HG03196 (cell line): ENCODE results near the gene EXOC6B.

Experiments used
- ATAC-seq: cut with Tn5 transposase; IDR thresholded peaks from one replicate; pipeline ENCODE4 v1.9.1; 2021; ENCODE audit not compliant: unreplicated experiment

Gene EXOC6B

DNA sequence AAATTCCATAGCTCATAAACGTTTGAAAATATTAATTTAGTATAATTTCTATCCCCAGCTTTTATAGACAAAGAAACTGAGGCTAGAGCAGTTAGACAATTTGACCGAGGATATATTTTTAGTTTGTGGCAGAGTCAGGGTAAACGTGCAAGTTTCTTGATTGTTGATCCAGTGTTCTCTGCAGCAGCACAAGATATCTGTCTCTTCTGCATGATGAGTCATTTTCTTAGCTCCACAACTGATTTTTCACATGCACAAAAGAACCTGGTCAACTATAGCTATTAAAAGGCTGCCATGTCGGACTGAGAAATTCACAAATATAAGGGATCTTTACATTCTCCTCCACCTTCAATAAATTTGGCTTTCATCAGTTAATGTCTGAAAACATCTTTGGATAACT lies 534.8 kb downstream of the EXOC6B start:
- no peak for ATAC-seq

DNA sequence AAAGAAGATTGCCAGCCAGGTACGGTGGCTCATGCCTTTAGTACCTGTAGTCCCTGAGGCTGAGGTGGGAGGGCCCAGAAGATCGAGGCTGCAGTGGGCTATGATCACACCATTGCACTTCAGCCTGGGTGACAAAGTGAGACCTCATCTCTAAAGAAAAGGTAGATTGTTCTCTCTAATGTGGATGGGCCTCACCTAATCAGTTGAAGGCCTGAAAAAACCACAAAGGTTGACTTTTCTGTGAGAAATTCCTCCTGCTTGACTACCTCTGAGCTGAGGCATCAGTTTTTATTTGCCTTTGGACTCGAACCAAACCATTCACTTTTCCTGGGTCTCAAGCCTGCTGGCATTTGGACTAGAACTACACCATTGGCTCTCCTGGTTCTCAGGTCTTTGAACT lies 536.1 kb downstream of the EXOC6B start:
- ATAC-seq: no peak

DNA sequence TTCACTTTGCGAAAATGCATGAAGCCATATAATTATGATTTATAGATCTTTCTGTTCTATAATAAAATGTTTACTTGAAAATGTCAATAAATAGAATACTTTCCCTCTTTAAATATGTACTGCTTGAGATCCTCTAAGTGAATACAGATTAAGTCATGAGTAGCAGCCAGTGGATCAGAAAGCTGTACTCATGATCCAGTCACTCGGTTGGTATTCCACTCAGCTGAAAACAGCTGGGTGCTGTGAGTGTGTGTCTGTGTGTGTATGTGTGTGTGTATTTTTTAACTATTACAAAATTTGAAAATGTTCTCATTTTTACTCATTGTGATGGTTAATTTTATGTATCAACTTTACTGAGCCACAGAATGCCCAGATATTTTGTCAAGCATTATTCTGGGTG lies 536.5 kb downstream of the EXOC6B start:
- no peak for ATAC-seq

DNA sequence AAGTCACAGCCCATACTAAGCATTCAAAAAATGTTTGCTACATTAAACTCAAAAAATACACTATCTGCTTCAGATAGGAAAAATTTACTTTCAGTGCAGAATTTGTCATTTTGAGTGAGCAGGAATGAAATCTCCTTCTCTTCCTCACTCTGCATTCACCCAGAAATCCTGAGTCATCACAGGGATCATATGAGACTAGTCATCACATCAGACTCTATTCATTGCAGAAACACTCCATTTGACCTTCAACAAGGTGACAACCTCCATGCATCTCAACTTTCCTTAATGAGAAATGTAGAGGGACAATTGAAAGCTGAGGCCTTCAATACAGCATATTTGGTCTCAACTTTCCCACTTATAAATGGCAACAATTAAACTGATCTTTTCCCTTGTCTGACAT lies 547.8 kb downstream of the EXOC6B start:
- no peak for ATAC-seq

DNA sequence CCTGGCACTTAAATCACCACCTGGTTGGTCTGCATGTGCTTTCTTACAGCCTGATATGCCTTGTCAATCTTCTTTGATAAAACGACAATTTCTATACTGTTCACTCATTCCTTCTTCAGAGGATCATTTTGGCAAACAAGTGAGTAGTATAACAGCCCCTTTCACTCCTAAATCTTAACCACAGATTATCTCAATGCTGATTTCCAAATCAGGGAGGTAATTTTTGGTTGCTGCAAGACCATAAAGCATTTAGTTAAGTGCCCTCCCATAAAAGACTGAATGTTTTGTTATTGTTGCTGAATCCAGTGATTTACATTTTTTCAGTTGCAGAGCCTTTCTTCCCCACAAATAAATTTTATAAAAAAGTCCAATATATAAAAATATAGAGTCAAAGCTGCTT lies 549.0 kb downstream of the EXOC6B start:
- ATAC-seq: no peak

DNA sequence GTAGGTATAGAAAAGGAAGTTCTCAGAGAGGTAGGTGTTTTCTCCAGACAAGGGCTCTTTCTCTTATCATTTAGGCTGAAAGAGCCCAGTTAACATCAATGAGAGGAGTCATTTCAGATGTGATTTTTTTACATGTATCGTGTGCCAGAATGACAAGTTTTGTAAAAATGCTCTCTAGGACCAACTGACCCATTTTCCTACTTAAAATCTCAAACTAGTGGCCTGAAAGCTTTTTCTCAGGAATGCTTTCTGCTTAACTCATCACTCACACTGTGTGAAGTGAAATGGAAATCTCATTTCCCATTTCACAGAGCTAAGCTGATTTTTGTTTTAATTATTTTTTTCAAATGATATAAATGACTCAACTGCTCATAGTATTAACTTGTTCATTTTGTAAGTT lies 549.5 kb downstream of the EXOC6B start:
- no peak for ATAC-seq

DNA sequence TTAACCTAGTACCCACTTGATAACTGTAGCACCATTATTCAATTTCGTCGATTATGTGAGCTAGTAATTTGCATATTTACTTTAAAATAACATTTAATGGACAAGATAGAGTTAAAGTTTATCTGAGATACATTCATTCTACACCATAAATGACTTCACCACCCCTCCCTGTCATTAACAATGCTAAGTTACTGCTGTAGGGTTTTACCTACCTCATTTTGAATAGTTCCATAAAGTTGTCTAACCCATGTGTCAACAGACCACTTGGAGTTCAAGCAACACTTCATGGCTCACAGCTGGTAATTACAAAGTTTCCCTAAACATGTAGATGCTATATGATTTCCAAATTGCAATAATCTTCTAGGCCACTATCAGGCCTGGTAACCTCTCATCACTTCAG lies 550.7 kb downstream of the EXOC6B start:
- no peak for ATAC-seq

DNA sequence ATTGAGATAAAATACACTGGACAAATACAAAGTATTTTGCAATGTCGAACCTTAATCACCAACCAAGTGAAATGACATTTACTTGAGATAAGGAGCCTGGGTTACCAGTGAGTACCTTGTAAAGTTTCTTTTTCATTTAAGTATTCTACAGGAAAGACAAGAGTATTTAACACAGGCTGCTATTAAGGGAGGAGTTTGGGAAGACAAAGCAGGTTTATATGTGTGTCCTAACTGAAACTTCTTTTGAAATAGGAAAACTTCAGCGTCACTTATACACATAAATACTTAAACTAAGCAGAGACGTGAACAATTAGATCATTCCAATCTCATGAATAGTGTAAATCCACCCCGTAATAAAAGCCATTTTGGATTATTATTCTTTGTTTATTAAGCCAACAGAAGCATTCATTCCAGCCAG lies 551.4 kb downstream of the EXOC6B start:
- ATAC-seq: no peak

DNA sequence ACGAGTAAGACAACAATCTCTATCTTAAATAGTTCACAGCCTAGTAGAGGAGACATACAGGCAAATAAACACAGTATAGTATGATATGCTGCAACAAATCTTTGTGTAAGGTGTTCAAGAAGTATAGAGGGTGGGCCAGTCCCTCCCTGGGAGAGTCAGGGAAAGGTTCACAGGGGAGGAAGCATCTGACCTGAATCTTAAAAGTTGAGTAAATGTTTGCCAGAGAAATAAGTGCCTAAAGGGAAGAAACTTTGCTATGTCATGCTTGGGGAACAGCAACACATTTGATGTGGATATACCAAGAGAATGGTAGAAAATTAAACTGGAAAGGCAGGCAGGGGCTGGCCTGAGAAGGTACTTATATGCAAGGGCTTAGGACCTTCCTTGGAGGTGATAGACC lies 552.4 kb downstream of the EXOC6B start:
- no peak for ATAC-seq

DNA sequence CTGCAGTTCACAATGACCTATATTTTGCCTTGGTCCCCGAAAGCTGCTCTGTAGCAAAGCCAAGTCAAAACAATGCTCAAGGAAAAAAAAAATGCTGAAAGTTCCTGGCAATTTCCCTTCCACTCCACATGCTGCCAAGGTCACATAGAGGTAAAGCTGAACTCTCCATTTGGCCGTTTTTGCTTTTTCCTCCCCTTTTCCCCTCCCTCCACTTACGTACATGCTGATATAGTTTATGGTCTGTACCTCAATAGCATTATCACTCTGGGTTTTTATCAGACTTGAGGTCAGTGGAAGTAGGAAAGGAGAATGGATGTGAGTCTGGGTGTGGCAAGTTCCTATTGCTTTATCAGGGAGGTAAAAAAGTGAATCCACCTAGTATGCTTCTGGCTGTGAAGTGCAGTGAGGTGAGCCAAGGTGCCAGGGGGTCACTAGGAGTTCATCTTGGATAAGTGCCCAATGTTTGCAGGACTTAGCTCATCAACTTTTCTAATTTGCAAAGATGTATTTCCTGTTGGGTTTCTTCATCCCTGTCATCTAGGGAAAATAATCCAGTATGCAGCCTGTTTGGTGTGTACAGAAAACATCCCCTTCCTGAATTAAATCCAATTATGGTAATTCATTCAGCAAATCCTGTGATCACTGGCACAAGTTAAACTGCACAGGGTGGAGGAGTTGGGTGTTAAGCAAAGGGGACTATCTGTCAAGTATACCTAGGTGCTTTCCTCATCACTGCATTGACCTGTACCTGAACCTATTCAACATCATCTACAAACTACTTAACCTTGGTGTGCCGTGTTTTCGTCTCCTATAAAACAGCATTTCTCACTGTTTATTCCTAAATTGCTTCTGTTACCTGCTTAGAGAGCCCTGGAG lies 553.8 kb downstream of the EXOC6B start:
- no peak for ATAC-seq

DNA sequence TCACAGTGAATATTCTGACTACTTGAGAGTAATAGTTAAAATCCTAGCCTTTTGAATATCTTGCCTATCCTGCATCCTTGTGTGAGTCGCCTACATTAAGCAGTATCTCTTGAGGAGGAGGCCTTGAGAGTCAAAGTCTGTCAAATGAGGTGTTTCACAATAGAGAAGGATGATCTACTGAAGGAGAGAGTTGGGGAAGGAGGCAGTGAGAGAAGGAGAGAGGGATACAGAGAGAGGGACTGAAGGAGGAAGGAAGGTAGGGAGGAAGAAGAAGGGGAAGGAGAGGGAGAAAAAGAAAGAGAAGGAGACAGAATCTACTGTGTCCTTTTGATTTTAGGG lies 554.6 kb downstream of the EXOC6B start:
- ATAC-seq: no peak

DNA sequence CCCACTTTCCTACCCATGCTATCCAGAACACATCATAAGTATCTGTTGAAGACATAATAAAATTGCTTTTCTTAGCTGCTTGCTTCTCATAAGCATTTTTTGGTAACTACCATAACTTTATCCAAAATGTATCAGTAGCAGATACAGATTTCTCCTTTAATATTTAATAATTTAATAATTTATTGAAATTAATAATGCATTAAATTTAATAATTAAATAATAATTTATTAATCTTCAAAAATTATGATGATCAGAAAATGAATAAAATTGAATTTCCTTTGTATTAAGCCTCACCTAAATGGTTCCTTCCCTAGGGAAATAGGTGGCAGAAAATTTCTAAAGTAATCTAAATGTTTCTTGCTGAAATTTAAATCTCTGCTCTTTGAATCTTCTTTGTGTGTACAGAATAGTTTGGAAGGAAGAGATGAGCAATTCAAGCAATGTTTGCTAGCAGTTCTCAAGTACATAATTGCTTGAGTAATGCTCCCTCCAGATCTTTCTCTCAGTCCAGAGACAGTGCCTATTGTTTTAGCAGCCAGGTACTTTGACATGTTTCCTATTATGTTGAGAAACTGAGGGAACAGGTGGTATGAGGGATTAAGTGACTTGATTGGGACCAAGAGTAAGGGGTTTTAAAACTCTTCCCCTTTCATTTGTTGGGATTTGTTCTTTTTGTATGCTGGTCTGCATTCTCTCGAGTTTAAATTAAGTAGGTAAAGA lies 555.1 kb downstream of the EXOC6B start:
- no peak for ATAC-seq

DNA sequence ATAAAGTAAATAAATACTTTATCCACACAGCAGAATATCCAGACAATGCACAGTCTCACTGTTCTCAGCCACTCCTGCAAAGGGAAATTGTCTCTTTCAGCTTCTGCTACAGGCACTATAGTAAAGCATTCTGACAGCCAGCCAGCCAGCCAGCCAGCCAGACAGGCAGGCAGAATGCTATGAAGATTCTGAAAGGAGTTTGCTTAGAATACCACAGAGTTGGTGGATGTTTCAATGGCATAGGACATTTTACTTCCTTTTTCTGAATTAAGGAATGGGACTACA lies 562.1 kb downstream of the EXOC6B start:
- ATAC-seq: no peak

DNA sequence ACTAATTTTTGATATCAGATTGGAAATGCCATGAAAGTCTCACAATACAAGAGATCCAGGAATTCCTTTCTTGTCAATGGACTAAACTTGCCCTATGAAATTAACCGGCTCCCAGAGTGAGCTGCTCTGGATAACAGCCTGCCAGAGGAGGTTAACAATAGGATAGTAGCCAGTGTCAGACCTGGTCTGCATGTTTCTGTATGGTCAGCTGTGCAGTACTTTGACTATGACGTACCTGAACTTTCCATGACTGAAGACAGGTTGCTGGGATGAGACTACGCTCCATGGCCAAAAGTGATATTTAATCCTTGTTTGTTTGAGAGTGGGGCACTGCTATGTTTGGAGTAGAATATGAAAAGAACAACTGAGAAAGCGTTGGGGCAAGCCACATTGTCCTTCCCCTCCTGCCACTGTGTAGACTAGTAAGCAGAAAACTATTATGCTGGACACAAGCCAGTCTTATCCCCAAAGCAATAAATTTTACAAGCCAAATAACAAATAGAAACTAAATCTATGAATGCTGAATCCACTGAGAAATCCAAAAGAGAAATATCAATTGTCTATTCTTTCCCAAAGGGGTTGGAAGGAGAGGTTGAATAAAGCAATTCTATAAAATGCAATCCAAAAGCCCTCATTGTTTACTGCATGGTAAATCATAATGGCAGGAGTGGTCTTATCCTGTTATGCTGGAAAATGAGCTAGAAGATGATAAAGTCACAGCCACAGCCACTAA lies 562.6 kb downstream of the EXOC6B start:
- ATAC-seq: no peak

DNA sequence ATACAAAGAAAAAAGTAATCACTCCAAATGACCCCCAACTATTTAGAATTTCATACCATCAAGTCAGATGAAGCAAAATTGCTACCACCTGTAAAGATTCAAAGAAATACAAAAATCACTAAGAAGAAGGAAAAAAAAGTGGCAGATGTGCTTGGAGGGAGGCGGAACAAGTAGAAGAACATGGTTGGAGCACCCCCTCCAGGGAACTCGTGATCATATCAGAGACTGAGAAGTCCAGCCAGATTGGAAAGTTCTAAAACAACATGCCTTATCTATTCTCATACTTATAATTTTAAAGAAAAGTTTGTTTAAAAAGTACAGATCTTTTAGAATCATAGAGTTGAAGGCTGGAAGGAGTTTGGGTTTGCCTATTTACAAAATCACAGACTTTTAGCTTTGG lies 564.8 kb downstream of the EXOC6B start:
- ATAC-seq: no peak

DNA sequence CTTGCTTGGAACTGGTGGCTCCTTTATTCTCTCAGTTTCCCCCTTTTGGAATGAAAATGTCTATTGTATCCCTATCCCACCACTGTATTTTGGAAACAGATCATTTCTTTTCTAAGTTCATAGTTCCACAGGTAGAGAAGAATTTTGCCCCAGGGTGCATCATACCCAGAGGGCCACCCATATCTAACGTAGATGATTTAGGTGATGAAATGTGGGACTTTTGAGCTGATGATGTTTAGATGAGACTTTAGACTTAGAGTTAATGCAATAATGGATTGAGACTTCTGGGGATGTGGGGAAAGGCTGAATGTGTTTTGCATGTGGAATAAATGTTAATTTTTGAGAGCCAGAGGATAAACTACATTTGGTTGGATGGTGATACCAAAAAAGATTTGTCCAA lies 570.3 kb downstream of the EXOC6B start:
- no peak for ATAC-seq

DNA sequence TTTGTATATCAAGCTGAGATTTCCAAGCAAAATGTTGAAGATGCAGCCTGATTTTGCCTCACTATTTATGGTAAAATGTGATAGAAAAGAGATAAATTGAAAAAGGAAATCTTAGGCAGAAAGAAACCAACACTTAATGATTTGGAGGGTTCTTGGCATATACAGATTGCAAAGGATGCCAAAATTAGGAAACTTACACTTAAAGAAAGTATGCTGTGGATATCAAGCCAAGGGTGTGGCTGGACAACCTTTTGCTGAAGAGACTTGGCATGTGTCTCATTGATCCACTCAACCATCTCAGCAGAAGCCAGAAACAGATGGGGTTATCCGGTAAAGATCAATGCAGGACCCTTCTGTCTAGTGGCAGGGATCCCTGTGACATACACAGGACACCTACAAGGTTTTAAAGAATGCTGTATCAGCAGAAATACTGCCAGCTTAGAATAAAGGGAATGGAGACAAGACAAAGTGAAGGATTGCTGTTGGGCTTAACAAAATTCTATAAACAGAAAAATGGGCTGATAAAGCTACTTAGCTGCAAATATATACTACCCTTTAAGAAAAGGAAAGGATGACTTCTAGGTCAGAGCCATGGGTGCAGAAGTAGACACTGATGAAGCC lies 570.9 kb downstream of the EXOC6B start:
- ATAC-seq: no peak

DNA sequence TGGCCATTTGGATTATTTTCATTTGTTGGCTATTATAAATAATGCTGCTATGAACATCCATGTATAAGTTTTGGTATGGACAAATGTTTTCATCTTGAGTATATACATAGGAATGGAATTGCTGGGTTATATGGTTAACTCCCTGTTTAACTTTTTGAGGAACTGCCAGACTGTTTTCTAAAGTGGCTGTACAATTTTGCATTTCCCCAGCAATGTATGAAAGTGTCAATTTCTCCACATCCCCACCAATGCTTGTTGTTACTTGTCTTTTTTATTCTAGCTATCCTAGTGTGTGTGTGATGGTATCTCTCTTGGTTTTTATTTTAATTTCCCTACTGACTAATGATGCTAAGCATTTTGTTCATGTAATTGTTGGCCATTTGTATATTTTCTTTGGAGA lies 587.5 kb downstream of the EXOC6B start:
- ATAC-seq: no peak

DNA sequence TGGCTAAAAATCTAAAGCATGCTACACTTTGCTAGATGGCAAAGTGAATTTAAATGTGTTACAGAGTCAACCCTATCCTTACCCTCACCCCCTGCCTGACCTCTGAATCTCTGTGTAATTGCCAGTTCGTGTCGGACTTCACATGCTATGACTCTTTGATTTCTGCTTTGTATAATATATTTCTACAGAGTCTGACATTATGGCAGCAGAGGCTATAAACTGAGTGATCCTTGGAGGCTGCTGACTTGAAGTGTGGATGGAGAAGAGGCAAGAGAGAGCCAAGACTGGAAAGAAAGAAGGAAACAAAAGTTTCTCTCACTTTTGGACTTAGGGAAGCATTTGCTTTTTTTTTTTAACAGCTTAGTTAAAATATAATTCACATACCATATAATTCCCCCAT lies 588.3 kb downstream of the EXOC6B start:
- ATAC-seq: no peak

DNA sequence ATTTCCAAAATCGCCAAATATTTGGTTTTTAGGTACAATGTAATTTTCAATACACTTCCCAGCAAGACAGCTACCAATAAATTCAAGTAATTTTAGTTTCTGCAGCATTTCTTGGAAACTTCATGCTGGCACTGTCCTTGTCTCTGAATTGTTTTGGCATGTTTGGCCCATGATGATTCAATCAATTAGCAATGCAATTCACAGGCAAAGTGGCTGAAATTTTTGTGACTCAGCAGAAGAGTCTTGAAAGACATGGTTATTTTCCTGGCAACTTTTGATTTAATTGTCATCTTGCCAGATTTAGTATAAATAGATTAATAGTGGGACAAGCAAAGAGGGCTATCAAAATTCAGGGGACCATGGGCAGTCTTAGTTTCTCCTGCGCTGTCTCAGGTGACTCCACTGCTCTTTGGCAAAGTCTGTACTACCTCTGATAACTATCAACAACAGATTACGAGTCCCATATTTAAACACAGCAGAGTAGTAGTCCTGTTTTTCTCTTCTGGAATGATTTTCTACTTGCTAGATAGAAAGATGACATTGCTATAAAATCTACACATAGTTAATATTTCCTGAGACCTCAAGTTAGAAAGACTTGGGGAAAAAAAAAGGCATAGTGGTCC lies 589.3 kb downstream of the EXOC6B start:
- no peak for ATAC-seq
